GM23338 (cell line): Measurements from ENCODE around the gene NRP2. TPM values are rescaled to one million over a fixed set of nuclear protein-coding genes. Genes with fewer than 3 reads are reported as not detected.

Source experiments
- ATAC-seq: fragments of 200-7000 bp; cut with Tn5 transposase; 3 replicates; pipeline ENCODE4 v1.9.1; 2020
- DNase-seq: peaks from one replicate; pipeline ENCODE4 v3.0.0-alpha.2; 2015; ENCODE audit warnings: low spot score
- H2AFZ ChIP-seq: fragments of 200-600 bp; sonication (generic); 2 replicates; pipeline ENCODE4 v1.8.0; 2016; ENCODE audit warnings: antibody characterized with exemption, mild to moderate bottlenecking, moderate library complexity
- H3F3A ChIP-seq: fragments of 200-600 bp; sonication (generic); replicated peaks from 2 replicates; pipeline ENCODE4 v1.8.0; 2017; ENCODE audit warnings: antibody characterized with exemption, mixed run types, low read depth
- H3K27ac ChIP-seq: fragments of 200-600 bp; sonication (generic); 2 replicates; pipeline ENCODE4 v1.6.1; 2016; ENCODE audit warnings: low read depth
- H3K27me3 ChIP-seq: fragments of 200-600 bp; sonication (generic); 2 replicates; pipeline ENCODE4 v1.8.0; 2016; ENCODE audit warnings: mild to moderate bottlenecking, mixed run types, moderate library complexity; ENCODE audit not compliant: insufficient read depth
- H3K36me3 ChIP-seq: fragments of 200-600 bp; sonication (generic); 2 replicates; pipeline ENCODE4 v1.8.0; 2016; ENCODE audit warnings: mild to moderate bottlenecking; ENCODE audit not compliant: insufficient read depth
- H3K4me1 ChIP-seq: fragments of 200-600 bp; sonication (generic); 2 replicates; pipeline ENCODE4 v1.8.0; 2016; ENCODE audit warnings: mild to moderate bottlenecking, moderate library complexity; ENCODE audit not compliant: insufficient read depth
- H3K4me2 ChIP-seq: fragments of 200-600 bp; sonication (generic); 2 replicates; pipeline ENCODE4 v1.7.1; 2017; ENCODE audit warnings: mixed run types
- H3K4me3 ChIP-seq: fragments of 200-600 bp; sonication (generic); 2 replicates; pipeline ENCODE4 v1.6.1; 2016; ENCODE audit warnings: mixed run types
- H3K79me2 ChIP-seq: fragments of 200-600 bp; sonication (generic); replicated peaks from 2 replicates; pipeline ENCODE4 v1.8.0; 2017; ENCODE audit warnings: mild to moderate bottlenecking; ENCODE audit not compliant: insufficient read depth
- H3K9me2 ChIP-seq: fragments of 200-600 bp; sonication (generic); 2 replicates; pipeline ENCODE4 v1.8.0; 2017; ENCODE audit not compliant: insufficient read depth
- H4K20me1 ChIP-seq: fragments of 200-600 bp; sonication (generic); replicated peaks from 2 replicates; pipeline ENCODE4 v1.8.0; 2017; ENCODE audit warnings: mild to moderate bottlenecking; ENCODE audit not compliant: insufficient read depth
- H3K27ac Mint-ChIP-seq: 2 replicates; pipeline ENCODE4 v1.8.0; 2020; ENCODE audit warnings: inconsistent platforms, mild to moderate bottlenecking, moderate library complexity, mixed read lengths
- H3K27me3 Mint-ChIP-seq: 3 replicates; pipeline ENCODE4 v1.8.0; 2022; ENCODE audit warnings: low read depth, mild to moderate bottlenecking, moderate library complexity, mixed read lengths, inconsistent platforms; ENCODE audit not compliant: insufficient read depth, poor library complexity
- H3K36me3 Mint-ChIP-seq: 3 replicates; pipeline ENCODE4 v1.8.0; 2021; ENCODE audit warnings: low read depth, mild to moderate bottlenecking, inconsistent platforms, moderate library complexity, mixed read lengths
- H3K4me1 Mint-ChIP-seq: 3 replicates; pipeline ENCODE4 v1.8.0; 2020; ENCODE audit warnings: mild to moderate bottlenecking, inconsistent platforms, mixed read lengths
- H3K4me3 Mint-ChIP-seq: 3 replicates; pipeline ENCODE4 v1.8.0; 2021; ENCODE audit warnings: moderate library complexity, mild to moderate bottlenecking, inconsistent platforms, mixed read lengths
- H3K9me3 Mint-ChIP-seq: 3 replicates; pipeline ENCODE4 v1.8.0; 2020; ENCODE audit warnings: moderate library complexity, mild to moderate bottlenecking, inconsistent platforms, mixed read lengths
- CREB1 ChIP-seq: fragments of 250-450 bp; sonication (Bioruptor Pico); IDR thresholded peaks from 2 replicates; pipeline ENCODE4 v1.5.0; 2020; ENCODE audit warnings: low read depth, mild to moderate bottlenecking, moderate library complexity
- EZH2 ChIP-seq: fragments of 200-600 bp; sonication (generic); IDR thresholded peaks from one replicate; pipeline ENCODE4 v1.8.0; 2017; ENCODE audit warnings: antibody characterized with exemption, mild to moderate bottlenecking, low read depth; ENCODE audit not compliant: unreplicated experiment
- EZH2phosphoT487 ChIP-seq: fragments of 200-600 bp; sonication (generic); IDR thresholded peaks from one replicate; pipeline ENCODE4 v1.8.1; 2018; ENCODE audit warnings: antibody characterized with exemption; ENCODE audit not compliant: unreplicated experiment
- JUNB ChIP-seq: IDR thresholded peaks from one replicate; pipeline ENCODE4 v1.6.1; 2016; ENCODE audit warnings: antibody characterized with exemption; ENCODE audit not compliant: unreplicated experiment
- NANOG ChIP-seq: IDR thresholded peaks from 2 replicates; pipeline ENCODE4 v1.6.1; 2016; ENCODE audit warnings: antibody characterized with exemption, borderline replicate concordance
- POLR2AphosphoS5 ChIP-seq: IDR thresholded peaks from 2 replicates; pipeline ENCODE4 v1.6.1; 2016; ENCODE audit warnings: antibody characterized with exemption, low read depth
- STAT1 ChIP-seq: IDR thresholded peaks from one replicate; pipeline ENCODE4 v1.6.1; 2016; ENCODE audit warnings: antibody characterized with exemption; ENCODE audit not compliant: unreplicated experiment
- ZNF114 ChIP-seq: fragments of 250-450 bp; sonication (Bioruptor Pico); IDR thresholded peaks from 2 replicates; pipeline ENCODE4 v1.5.0; 2020; ENCODE audit warnings: mild to moderate bottlenecking, moderate library complexity
- ZNF331 ChIP-seq: fragments of 250-450 bp; sonication (Bioruptor Pico); IDR thresholded peaks from 2 replicates; pipeline ENCODE4 v1.5.0; 2020; ENCODE audit warnings: low read depth, mild to moderate bottlenecking, moderate library complexity
- polyA plus RNA-seq: library from polyadenylated mRNA; unstranded; fragments of >200 nt; fragmentation: Nextera tagmentation; extraction: Ambion mirVana; gene quantifications from 2 replicates; pipeline ENCODE4 v1.2.1, GENCODE V29; 2016
- total RNA-seq: library from RNA; depleted of rRNA; stranded (reverse); fragments of >200 nt; shearing (Covaris generic); gene quantifications from 2 replicates; pipeline ENCODE4 v1.2.3, GENCODE V29; 2014
- TF ChIP-seq, protein P1 (sequence below): fragments of 250-450 bp; sonication (Bioruptor Pico); IDR thresholded peaks from 2 replicates; pipeline ENCODE4 v1.5.0; 2020; ENCODE audit warnings: mild to moderate bottlenecking, moderate library complexity
- TF ChIP-seq, protein P2 (sequence below), 2 experiments: fragments of 200-600 bp in 1 of 2; sonication (generic) in 1 of 2; conservative IDR thresholded peaks; 2 replicates each; pipeline versions ENCODE4 v1.5.1 to v1.6.1; 2016 to 2017; ENCODE audit warnings: antibody characterized with exemption in 2 of 2, low read depth in 2 of 2, mild to moderate bottlenecking in 2 of 2, moderate library complexity in 1 of 2
- TF ChIP-seq, protein P3 (sequence below): IDR thresholded peaks from 2 replicates; pipeline ENCODE4 v1.6.1; 2016; ENCODE audit warnings: antibody characterized with exemption
- TF ChIP-seq, protein P4 (sequence below): IDR thresholded peaks from one replicate; pipeline ENCODE4 v1.6.1; 2018; ENCODE audit warnings: antibody characterized with exemption; ENCODE audit not compliant: unreplicated experiment

The NRP2 gene
- total and polyA plus RNA-seq, 2 experiments from 2014 or later, result 18.4 to 22.0 TPM

DNA sequence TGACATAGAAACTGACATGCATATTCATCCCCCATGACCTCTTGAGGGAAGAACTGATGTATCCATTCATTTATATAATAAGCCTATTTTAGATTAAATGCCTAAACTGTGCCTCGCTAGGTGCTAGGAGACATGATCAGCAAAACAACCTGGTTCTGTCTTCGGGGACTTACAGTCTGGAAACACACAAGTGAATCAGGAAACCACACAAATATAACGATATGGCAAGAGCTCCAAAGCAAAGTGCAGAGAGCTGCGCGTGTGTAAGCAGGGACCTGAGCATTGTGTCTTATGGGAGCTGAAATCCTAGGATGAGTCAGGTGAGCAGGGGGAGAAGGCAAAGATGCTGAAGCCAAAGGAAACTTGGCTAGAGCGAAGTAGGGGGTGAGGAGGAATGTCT lies 120.6 kb downstream of the NRP2 start:
- DNase-seq (no peak), ATAC-seq (no peak)
- no peaks in the 10 kb centered on the region for H3K4me1 ChIP-seq
- H3K4me3 ChIP-seq, result no peak overlapping the region
- H3K27me3 Mint-ChIP-seq, result peaks cover 7% of the 10 kb centered on the region
- H3K36me3 ChIP-seq, result no peaks in the 10 kb centered on the region
- no peaks in the 10 kb centered on the region for H3F3A ChIP-seq
- H3K36me3 Mint-ChIP-seq, result peaks cover 19% of the 10 kb centered on the region
- peaks cover 9% of the 10 kb centered on the region for H3K4me1 Mint-ChIP-seq
- H3K9me3 Mint-ChIP-seq, result peaks cover 18% of the 10 kb centered on the region
- no peaks in the 10 kb centered on the region for H3K9me2 ChIP-seq
- no peak overlapping the region for H3K27ac ChIP-seq
- no peak overlapping the region for H3K4me3 Mint-ChIP-seq
- H3K4me2 ChIP-seq, result no peak overlapping the region
- no peak overlapping the region for H2AFZ ChIP-seq
- H3K27ac Mint-ChIP-seq, result no peak overlapping the region
- TF ChIP-seq, protein P1, sequence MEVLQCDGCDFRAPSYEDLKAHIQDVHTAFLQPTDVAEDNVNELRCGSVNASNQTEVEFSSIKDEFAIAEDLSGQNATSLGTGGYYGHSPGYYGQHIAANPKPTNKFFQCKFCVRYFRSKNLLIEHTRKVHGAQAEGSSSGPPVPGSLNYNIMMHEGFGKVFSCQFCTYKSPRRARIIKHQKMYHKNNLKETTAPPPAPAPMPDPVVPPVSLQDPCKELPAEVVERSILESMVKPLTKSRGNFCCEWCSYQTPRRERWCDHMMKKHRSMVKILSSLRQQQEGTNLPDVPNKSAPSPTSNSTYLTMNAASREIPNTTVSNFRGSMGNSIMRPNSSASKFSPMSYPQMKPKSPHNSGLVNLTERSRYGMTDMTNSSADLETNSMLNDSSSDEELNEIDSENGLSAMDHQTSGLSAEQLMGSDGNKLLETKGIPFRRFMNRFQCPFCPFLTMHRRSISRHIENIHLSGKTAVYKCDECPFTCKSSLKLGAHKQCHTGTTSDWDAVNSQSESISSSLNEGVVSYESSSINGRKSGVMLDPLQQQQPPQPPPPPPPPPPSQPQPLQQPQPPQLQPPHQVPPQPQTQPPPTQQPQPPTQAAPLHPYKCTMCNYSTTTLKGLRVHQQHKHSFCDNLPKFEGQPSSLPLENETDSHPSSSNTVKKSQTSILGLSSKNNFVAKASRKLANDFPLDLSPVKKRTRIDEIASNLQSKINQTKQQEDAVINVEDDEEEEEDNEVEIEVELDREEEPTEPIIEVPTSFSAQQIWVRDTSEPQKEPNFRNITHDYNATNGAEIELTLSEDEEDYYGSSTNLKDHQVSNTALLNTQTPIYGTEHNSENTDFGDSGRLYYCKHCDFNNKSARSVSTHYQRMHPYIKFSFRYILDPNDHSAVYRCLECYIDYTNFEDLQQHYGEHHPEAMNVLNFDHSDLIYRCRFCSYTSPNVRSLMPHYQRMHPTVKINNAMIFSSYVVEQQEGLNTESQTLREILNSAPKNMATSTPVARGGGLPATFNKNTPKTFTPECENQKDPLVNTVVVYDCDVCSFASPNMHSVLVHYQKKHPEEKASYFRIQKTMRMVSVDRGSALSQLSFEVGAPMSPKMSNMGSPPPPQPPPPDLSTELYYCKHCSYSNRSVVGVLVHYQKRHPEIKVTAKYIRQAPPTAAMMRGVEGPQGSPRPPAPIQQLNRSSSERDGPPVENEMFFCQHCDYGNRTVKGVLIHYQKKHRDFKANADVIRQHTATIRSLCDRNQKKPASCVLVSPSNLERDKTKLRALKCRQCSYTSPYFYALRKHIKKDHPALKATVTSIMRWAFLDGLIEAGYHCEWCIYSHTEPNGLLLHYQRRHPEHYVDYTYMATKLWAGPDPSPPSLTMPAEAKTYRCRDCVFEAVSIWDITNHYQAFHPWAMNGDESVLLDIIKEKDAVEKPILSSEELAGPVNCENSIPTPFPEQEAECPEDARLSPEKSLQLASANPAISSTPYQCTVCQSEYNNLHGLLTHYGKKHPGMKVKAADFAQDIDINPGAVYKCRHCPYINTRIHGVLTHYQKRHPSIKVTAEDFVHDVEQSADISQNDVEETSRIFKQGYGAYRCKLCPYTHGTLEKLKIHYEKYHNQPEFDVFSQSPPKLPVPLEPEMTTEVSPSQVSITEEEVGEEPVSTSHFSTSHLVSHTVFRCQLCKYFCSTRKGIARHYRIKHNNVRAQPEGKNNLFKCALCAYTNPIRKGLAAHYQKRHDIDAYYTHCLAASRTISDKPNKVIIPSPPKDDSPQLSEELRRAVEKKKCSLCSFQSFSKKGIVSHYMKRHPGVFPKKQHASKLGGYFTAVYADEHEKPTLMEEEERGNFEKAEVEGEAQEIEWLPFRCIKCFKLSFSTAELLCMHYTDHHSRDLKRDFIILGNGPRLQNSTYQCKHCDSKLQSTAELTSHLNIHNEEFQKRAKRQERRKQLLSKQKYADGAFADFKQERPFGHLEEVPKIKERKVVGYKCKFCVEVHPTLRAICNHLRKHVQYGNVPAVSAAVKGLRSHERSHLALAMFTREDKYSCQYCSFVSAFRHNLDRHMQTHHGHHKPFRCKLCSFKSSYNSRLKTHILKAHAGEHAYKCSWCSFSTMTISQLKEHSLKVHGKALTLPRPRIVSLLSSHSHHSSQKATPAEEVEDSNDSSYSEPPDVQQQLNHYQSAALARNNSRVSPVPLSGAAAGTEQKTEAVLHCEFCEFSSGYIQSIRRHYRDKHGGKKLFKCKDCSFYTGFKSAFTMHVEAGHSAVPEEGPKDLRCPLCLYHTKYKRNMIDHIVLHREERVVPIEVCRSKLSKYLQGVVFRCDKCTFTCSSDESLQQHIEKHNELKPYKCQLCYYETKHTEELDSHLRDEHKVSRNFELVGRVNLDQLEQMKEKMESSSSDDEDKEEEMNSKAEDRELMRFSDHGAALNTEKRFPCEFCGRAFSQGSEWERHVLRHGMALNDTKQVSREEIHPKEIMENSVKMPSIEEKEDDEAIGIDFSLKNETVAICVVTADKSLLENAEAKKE, result no peak
- TF ChIP-seq, protein P2, sequence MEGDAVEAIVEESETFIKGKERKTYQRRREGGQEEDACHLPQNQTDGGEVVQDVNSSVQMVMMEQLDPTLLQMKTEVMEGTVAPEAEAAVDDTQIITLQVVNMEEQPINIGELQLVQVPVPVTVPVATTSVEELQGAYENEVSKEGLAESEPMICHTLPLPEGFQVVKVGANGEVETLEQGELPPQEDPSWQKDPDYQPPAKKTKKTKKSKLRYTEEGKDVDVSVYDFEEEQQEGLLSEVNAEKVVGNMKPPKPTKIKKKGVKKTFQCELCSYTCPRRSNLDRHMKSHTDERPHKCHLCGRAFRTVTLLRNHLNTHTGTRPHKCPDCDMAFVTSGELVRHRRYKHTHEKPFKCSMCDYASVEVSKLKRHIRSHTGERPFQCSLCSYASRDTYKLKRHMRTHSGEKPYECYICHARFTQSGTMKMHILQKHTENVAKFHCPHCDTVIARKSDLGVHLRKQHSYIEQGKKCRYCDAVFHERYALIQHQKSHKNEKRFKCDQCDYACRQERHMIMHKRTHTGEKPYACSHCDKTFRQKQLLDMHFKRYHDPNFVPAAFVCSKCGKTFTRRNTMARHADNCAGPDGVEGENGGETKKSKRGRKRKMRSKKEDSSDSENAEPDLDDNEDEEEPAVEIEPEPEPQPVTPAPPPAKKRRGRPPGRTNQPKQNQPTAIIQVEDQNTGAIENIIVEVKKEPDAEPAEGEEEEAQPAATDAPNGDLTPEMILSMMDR (conservative IDR thresholded peaks at IDR 0.05; ENCODE audit: low read depth in 2 of 2), result no peak
- TF ChIP-seq JUNB (no peak), ZNF331 (CRISPR knock-in tag) (no peak), EZH2phosphoT487 (no peak), EZH2 (no peak), ZNF114 (CRISPR knock-in tag) (no peak), CREB1 (no peak), STAT1 (no peak), POLR2AphosphoS5 (no peak), NANOG (no peak)
- TF ChIP-seq, protein P3, sequence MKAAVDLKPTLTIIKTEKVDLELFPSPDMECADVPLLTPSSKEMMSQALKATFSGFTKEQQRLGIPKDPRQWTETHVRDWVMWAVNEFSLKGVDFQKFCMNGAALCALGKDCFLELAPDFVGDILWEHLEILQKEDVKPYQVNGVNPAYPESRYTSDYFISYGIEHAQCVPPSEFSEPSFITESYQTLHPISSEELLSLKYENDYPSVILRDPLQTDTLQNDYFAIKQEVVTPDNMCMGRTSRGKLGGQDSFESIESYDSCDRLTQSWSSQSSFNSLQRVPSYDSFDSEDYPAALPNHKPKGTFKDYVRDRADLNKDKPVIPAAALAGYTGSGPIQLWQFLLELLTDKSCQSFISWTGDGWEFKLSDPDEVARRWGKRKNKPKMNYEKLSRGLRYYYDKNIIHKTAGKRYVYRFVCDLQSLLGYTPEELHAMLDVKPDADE, result no peak
- TF ChIP-seq, protein P4, sequence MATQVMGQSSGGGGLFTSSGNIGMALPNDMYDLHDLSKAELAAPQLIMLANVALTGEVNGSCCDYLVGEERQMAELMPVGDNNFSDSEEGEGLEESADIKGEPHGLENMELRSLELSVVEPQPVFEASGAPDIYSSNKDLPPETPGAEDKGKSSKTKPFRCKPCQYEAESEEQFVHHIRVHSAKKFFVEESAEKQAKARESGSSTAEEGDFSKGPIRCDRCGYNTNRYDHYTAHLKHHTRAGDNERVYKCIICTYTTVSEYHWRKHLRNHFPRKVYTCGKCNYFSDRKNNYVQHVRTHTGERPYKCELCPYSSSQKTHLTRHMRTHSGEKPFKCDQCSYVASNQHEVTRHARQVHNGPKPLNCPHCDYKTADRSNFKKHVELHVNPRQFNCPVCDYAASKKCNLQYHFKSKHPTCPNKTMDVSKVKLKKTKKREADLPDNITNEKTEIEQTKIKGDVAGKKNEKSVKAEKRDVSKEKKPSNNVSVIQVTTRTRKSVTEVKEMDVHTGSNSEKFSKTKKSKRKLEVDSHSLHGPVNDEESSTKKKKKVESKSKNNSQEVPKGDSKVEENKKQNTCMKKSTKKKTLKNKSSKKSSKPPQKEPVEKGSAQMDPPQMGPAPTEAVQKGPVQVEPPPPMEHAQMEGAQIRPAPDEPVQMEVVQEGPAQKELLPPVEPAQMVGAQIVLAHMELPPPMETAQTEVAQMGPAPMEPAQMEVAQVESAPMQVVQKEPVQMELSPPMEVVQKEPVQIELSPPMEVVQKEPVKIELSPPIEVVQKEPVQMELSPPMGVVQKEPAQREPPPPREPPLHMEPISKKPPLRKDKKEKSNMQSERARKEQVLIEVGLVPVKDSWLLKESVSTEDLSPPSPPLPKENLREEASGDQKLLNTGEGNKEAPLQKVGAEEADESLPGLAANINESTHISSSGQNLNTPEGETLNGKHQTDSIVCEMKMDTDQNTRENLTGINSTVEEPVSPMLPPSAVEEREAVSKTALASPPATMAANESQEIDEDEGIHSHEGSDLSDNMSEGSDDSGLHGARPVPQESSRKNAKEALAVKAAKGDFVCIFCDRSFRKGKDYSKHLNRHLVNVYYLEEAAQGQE, result no peak
- H3K79me2 ChIP-seq, result no peaks in the 10 kb centered on the region
- no peaks in the 10 kb centered on the region for H3K27me3 ChIP-seq
- no peaks in the 10 kb centered on the region for H4K20me1 ChIP-seq
